ENCODE results near the gene LOXHD1.

LOXHD1 gene

DNA sequence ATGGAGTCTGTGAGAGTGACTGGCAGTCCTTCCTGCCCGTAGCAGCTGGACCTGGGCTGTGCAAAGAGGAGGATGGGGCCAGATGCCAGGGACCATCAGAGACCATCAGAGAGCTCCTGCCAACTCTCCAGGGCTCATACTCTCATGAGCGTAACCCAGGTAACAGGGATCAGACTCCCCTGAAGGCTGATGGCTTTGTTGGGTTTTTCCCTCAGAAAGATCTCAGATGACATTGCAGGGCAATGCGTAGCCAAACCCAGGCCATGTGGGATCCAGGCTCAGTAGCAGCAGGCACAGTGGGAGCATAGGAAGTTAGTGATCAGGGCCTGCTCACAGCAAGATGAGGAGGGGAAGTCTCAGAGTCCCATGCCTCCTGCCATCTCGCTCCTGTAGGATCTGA, 218.0 kb downstream of the LOXHD1 start:
- POLR2A ChIA-PET: no interaction called here
- CTCF ChIA-PET: interaction anchor here (1.0 kb wide), 1 partner anchor 219 kb away, joined by 3 read pairs; no protein-coding TSS in a partner anchor
- no peak overlapping the region for H3K4me3 ChIP-seq (ENCODE audit: low read depth, low read length)
- H3K36me3 ChIP-seq (ENCODE audit: control insufficient read depth in 2 of 2, insufficient read depth in 1 of 2, low read length in 2 of 2): no peaks in the 10 kb centered on the region; a peak in 1 of 3 replicates
- H3K4me1 ChIP-seq (ENCODE audit: control insufficient read depth, insufficient read depth, low read length): no peaks in the 10 kb centered on the region
- no peaks in the 10 kb centered on the region for H3K9me3 ChIP-seq (ENCODE audit: control insufficient read depth, insufficient read depth, low read depth, low read length)
- no peak for TF ChIP-seq SETDB1 (IDR thresholded peaks at IDR 0.05; ENCODE audit: insufficient read length, low read length)
- TF ChIP-seq, protein P1, sequence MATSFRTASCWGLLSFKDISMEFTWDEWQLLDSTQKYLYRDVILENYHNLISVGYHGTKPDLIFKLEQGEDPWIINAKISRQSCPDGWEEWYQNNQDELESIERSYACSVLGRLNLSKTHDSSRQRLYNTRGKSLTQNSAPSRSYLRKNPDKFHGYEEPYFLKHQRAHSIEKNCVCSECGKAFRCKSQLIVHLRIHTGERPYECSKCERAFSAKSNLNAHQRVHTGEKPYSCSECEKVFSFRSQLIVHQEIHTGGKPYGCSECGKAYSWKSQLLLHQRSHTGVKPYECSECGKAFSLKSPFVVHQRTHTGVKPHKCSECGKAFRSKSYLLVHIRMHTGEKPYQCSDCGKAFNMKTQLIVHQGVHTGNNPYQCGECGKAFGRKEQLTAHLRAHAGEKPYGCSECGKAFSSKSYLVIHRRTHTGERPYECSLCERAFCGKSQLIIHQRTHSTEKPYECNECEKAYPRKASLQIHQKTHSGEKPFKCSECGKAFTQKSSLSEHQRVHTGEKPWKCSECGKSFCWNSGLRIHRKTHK (tag by site-specific recombination; IDR thresholded peaks at IDR 0.05): no peak
- TF ChIP-seq, protein P2, sequence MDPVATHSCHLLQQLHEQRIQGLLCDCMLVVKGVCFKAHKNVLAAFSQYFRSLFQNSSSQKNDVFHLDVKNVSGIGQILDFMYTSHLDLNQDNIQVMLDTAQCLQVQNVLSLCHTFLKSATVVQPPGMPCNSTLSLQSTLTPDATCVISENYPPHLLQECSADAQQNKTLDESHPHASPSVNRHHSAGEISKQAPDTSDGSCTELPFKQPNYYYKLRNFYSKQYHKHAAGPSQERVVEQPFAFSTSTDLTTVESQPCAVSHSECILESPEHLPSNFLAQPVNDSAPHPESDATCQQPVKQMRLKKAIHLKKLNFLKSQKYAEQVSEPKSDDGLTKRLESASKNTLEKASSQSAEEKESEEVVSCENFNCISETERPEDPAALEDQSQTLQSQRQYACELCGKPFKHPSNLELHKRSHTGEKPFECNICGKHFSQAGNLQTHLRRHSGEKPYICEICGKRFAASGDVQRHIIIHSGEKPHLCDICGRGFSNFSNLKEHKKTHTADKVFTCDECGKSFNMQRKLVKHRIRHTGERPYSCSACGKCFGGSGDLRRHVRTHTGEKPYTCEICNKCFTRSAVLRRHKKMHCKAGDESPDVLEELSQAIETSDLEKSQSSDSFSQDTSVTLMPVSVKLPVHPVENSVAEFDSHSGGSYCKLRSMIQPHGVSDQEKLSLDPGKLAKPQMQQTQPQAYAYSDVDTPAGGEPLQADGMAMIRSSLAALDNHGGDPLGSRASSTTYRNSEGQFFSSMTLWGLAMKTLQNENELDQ (tag by site-specific recombination; IDR thresholded peaks at IDR 0.05; ENCODE audit: low read depth): no peak
- no peak for TF ChIP-seq ZNF211 (tag by site-specific recombination; IDR thresholded peaks at IDR 0.05; ENCODE audit: low read depth)
- TF ChIP-seq, protein P3, sequence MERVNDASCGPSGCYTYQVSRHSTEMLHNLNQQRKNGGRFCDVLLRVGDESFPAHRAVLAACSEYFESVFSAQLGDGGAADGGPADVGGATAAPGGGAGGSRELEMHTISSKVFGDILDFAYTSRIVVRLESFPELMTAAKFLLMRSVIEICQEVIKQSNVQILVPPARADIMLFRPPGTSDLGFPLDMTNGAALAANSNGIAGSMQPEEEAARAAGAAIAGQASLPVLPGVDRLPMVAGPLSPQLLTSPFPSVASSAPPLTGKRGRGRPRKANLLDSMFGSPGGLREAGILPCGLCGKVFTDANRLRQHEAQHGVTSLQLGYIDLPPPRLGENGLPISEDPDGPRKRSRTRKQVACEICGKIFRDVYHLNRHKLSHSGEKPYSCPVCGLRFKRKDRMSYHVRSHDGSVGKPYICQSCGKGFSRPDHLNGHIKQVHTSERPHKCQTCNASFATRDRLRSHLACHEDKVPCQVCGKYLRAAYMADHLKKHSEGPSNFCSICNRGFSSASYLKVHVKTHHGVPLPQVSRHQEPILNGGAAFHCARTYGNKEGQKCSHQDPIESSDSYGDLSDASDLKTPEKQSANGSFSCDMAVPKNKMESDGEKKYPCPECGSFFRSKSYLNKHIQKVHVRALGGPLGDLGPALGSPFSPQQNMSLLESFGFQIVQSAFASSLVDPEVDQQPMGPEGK (tag by site-specific recombination; IDR thresholded peaks at IDR 0.05): no peak
- no peak for TF ChIP-seq BCL11B (tag by site-specific recombination; IDR thresholded peaks at IDR 0.05; ENCODE audit: low read depth)
- no peak for TF ChIP-seq ZNF391 (tag by site-specific recombination; IDR thresholded peaks at IDR 0.05; ENCODE audit: borderline replicate concordance, low read depth)
- no peak for TF ChIP-seq ZNF791 (tag by site-specific recombination; IDR thresholded peaks at IDR 0.05)
- TF ChIP-seq SP7 (tag by site-specific recombination; IDR thresholded peaks at IDR 0.05): no peak
- TF ChIP-seq ZNF664 (tag by site-specific recombination; IDR thresholded peaks at IDR 0.05): no peak
- no peak for TF ChIP-seq OVOL3 (tag by site-specific recombination; IDR thresholded peaks at IDR 0.05)
- no peak for TF ChIP-seq ZNF266 (tag by site-specific recombination; IDR thresholded peaks at IDR 0.05; ENCODE audit: low read depth)
- no peak for TF ChIP-seq EGR2 (tag by site-specific recombination; IDR thresholded peaks at IDR 0.05; ENCODE audit: low read depth)
- TF ChIP-seq TCF7L2 (IDR thresholded peaks at IDR 0.05; ENCODE audit: borderline replicate concordance, low read depth, low read length): no peak
- TF ChIP-seq ZNF274 (IDR thresholded peaks at IDR 0.05; ENCODE audit: low read length): no peak
- TF ChIP-seq ZNF274 (tag by site-specific recombination; IDR thresholded peaks at IDR 0.05; ENCODE audit: borderline replicate concordance): no peak
- H3K27ac ChIP-seq (ENCODE audit: extremely low read depth, low read depth, low read length): no peak overlapping the region

DNA sequence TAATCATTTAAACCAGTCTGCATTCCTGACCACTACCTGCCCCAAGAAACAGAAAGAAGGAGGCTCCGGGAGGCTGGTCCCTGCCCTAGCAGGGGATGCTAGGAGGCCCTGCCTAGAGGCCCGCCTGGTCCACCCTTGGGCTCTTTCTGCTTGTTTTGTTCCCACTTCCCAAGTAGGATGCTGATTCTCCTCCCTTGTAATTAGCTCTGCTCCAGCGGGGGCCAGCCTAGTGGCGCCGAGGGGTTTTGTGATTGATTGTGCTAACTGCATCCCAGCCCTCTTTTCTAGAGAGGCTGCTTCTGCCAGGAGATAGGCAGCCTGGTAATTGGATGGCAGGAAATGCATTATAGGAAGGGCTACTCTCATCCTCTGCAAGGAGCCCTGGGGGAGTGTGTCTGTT, 220.0 kb downstream of the LOXHD1 start:
- ChIA-PET POLR2A (interaction anchor here (0.6 kb wide), 1 partner anchor 743 kb away, joined by 3 read pairs; no protein-coding TSS in a partner anchor), CTCF (interaction anchor here (1.0 kb wide), 1 partner anchor 318 kb away, joined by 5 read pairs; no protein-coding TSS in a partner anchor)
- H3K36me3 ChIP-seq (ENCODE audit: control insufficient read depth in 2 of 2, insufficient read depth in 1 of 2, low read length in 2 of 2): no peaks in the 10 kb centered on the region; a peak in 1 of 3 replicates
- H3K4me1 ChIP-seq (ENCODE audit: control insufficient read depth, insufficient read depth, low read length): no peaks in the 10 kb centered on the region
- TF ChIP-seq ZNF514 (tag by site-specific recombination; IDR thresholded peaks at IDR 0.05) (no peak), ZNF555 (tag by site-specific recombination; conservative IDR thresholded peaks at IDR 0.05) (no peak), GLIS1 (tag by site-specific recombination; IDR thresholded peaks at IDR 0.05) (no peak), MEIS1 (CRISPR knock-in tag; IDR thresholded peaks at IDR 0.05; ENCODE audit: borderline replicate concordance) (no peak), SALL2 (tag by site-specific recombination; IDR thresholded peaks at IDR 0.05; ENCODE audit: borderline replicate concordance) (no peak)
- TF ChIP-seq, protein P4, sequence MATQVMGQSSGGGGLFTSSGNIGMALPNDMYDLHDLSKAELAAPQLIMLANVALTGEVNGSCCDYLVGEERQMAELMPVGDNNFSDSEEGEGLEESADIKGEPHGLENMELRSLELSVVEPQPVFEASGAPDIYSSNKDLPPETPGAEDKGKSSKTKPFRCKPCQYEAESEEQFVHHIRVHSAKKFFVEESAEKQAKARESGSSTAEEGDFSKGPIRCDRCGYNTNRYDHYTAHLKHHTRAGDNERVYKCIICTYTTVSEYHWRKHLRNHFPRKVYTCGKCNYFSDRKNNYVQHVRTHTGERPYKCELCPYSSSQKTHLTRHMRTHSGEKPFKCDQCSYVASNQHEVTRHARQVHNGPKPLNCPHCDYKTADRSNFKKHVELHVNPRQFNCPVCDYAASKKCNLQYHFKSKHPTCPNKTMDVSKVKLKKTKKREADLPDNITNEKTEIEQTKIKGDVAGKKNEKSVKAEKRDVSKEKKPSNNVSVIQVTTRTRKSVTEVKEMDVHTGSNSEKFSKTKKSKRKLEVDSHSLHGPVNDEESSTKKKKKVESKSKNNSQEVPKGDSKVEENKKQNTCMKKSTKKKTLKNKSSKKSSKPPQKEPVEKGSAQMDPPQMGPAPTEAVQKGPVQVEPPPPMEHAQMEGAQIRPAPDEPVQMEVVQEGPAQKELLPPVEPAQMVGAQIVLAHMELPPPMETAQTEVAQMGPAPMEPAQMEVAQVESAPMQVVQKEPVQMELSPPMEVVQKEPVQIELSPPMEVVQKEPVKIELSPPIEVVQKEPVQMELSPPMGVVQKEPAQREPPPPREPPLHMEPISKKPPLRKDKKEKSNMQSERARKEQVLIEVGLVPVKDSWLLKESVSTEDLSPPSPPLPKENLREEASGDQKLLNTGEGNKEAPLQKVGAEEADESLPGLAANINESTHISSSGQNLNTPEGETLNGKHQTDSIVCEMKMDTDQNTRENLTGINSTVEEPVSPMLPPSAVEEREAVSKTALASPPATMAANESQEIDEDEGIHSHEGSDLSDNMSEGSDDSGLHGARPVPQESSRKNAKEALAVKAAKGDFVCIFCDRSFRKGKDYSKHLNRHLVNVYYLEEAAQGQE (tag by site-specific recombination; IDR thresholded peaks at IDR 0.05): no peak
- TF ChIP-seq, protein P5, sequence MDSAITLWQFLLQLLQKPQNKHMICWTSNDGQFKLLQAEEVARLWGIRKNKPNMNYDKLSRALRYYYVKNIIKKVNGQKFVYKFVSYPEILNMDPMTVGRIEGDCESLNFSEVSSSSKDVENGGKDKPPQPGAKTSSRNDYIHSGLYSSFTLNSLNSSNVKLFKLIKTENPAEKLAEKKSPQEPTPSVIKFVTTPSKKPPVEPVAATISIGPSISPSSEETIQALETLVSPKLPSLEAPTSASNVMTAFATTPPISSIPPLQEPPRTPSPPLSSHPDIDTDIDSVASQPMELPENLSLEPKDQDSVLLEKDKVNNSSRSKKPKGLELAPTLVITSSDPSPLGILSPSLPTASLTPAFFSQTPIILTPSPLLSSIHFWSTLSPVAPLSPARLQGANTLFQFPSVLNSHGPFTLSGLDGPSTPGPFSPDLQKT (IDR thresholded peaks at IDR 0.05; ENCODE audit: borderline replicate concordance, low read depth, low read length): no peak
- no peak overlapping the region for H3K4me3 ChIP-seq (ENCODE audit: low read depth, low read length)
- no peak overlapping the region for H3K27ac ChIP-seq (ENCODE audit: extremely low read depth, low read depth, low read length)
- H3K9me3 ChIP-seq (ENCODE audit: control insufficient read depth, insufficient read depth, low read depth, low read length): no peaks in the 10 kb centered on the region

Measured in HEK293 (cell line).